Liver (tissue), 3 donors: ENCODE data around the gene CNOT8.

Experiments used
- EGR1 ChIP-seq, 2 donors: IDR thresholded peaks; 2 replicates each; pipeline ENCODE4 v1.6.1; 2016 to 2018; ENCODE audit warnings: antibody characterized with exemption in 2 of 2, low read depth in 2 of 2
- FOXA1 ChIP-seq: IDR thresholded peaks from 2 replicates; pipeline ENCODE4 v1.6.1; 2016; ENCODE audit warnings: antibody characterized with exemption
- FOXA2 ChIP-seq: IDR thresholded peaks from 2 replicates; pipeline ENCODE4 v1.6.1; 2016; ENCODE audit warnings: antibody characterized with exemption
- RAD21 ChIP-seq, 2 donors: IDR thresholded peaks; 2 replicates each; pipeline ENCODE4 v1.6.1; 2016; ENCODE audit warnings: antibody characterized with exemption in 2 of 2, mild to moderate bottlenecking in 2 of 2
- RXRA ChIP-seq, 2 donors: IDR thresholded peaks; 2 replicates each; pipeline ENCODE4 v1.6.1; 2017 to 2018; ENCODE audit warnings: antibody characterized with exemption in 2 of 2, mild to moderate bottlenecking in 1 of 2
- SP1 ChIP-seq: IDR thresholded peaks from 2 replicates; pipeline ENCODE4 v1.6.1; 2018; ENCODE audit warnings: antibody characterized with exemption, mild to moderate bottlenecking
- TAF1 ChIP-seq: conservative IDR thresholded peaks from 2 replicates; pipeline ENCODE4 v1.6.1; 2016; ENCODE audit warnings: antibody characterized with exemption, mild to moderate bottlenecking
- YY1 ChIP-seq: IDR thresholded peaks from 2 replicates; pipeline ENCODE4 v1.6.1; 2016; ENCODE audit warnings: antibody characterized with exemption, mild to moderate bottlenecking
- TF ChIP-seq, protein P1 (sequence below): fragments of 150-350 bp; IDR thresholded peaks from 2 replicates; pipeline ENCODE4 v1.5.1; 2017; ENCODE audit warnings: improper control_type of control experiment, low read depth, low read length; ENCODE audit not compliant: missing input control
- TF ChIP-seq, protein P2 (sequence below): IDR thresholded peaks from 2 replicates; pipeline ENCODE4 v1.6.1; 2016; ENCODE audit warnings: antibody characterized with exemption
- TF ChIP-seq, protein P3 (sequence below): IDR thresholded peaks from 2 replicates; pipeline ENCODE4 v1.6.1; 2016; ENCODE audit warnings: antibody characterized with exemption, mild to moderate bottlenecking
- TF ChIP-seq, protein P4 (sequence below): IDR thresholded peaks from 2 replicates; pipeline ENCODE4 v1.6.1; 2016; ENCODE audit warnings: antibody characterized with exemption
- donor health status: healthy.
- donor health status: healthy.

DNA sequence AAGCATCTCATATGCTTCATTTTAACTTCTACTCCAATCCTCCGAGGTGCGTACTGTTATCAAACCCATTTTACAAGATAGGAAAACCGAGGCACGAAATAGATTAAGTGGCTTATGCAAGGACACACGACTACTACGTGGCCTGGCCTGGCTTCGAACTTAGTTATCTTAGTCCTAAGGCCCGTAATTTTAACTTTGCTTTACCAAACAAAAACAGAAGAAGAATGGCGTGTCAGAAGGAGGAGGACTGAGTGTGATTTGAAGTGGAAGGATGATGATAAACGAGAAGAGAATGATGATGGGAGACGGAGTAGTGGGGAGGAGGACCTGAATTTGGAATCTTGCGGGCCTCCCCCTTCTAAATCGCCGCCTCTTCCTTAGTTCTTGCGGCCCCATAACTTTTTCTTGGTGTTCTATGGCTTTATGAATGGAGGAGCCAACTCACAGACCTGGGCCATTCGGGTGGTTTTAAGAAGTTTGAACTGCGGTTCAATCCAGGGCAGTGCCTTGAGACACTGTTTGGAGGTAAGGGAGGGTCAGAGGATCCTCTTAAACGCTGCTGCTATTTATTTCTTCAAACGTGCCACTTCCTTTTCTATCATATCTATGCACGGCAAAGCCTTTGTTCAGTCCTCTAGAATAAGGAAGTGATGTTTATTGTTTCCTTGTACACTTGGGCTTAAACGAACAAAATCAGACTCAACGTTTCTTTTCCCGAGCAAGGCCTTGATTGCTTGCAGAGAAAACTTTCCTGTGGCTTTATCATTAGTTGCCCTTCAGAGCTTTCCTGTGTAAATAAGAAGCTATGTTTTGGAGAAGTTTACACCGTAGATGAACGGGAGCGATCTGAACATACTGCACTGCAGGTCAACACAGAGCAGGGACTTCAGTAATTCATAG lies 795 bp downstream of the CNOT8 start:
- TF ChIP-seq, protein P1, sequence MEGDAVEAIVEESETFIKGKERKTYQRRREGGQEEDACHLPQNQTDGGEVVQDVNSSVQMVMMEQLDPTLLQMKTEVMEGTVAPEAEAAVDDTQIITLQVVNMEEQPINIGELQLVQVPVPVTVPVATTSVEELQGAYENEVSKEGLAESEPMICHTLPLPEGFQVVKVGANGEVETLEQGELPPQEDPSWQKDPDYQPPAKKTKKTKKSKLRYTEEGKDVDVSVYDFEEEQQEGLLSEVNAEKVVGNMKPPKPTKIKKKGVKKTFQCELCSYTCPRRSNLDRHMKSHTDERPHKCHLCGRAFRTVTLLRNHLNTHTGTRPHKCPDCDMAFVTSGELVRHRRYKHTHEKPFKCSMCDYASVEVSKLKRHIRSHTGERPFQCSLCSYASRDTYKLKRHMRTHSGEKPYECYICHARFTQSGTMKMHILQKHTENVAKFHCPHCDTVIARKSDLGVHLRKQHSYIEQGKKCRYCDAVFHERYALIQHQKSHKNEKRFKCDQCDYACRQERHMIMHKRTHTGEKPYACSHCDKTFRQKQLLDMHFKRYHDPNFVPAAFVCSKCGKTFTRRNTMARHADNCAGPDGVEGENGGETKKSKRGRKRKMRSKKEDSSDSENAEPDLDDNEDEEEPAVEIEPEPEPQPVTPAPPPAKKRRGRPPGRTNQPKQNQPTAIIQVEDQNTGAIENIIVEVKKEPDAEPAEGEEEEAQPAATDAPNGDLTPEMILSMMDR = no peak
- TF ChIP-seq, protein P2, sequence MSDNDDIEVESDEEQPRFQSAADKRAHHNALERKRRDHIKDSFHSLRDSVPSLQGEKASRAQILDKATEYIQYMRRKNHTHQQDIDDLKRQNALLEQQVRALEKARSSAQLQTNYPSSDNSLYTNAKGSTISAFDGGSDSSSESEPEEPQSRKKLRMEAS = no peak
- TF ChIP-seq FOXA1 (no peak), YY1 (no peak), RAD21 (IDR thresholded peaks at IDR 0.05) (no peak), RXRA (IDR thresholded peaks at IDR 0.05) (no peak), SP1 (no peak), TAF1 (no peak), EGR1 (IDR thresholded peaks at IDR 0.05; ENCODE audit: low read depth in 2 of 2) (no peak), FOXA2 (no peak)
- TF ChIP-seq, protein P3, sequence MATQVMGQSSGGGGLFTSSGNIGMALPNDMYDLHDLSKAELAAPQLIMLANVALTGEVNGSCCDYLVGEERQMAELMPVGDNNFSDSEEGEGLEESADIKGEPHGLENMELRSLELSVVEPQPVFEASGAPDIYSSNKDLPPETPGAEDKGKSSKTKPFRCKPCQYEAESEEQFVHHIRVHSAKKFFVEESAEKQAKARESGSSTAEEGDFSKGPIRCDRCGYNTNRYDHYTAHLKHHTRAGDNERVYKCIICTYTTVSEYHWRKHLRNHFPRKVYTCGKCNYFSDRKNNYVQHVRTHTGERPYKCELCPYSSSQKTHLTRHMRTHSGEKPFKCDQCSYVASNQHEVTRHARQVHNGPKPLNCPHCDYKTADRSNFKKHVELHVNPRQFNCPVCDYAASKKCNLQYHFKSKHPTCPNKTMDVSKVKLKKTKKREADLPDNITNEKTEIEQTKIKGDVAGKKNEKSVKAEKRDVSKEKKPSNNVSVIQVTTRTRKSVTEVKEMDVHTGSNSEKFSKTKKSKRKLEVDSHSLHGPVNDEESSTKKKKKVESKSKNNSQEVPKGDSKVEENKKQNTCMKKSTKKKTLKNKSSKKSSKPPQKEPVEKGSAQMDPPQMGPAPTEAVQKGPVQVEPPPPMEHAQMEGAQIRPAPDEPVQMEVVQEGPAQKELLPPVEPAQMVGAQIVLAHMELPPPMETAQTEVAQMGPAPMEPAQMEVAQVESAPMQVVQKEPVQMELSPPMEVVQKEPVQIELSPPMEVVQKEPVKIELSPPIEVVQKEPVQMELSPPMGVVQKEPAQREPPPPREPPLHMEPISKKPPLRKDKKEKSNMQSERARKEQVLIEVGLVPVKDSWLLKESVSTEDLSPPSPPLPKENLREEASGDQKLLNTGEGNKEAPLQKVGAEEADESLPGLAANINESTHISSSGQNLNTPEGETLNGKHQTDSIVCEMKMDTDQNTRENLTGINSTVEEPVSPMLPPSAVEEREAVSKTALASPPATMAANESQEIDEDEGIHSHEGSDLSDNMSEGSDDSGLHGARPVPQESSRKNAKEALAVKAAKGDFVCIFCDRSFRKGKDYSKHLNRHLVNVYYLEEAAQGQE = no peak
- TF ChIP-seq, protein P4, sequence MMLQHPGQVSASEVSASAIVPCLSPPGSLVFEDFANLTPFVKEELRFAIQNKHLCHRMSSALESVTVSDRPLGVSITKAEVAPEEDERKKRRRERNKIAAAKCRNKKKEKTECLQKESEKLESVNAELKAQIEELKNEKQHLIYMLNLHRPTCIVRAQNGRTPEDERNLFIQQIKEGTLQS = no peak
